Aorta (tissue), 5 donors: ENCODE results near the gene HBG1. TPM values are rescaled to one million over a fixed set of nuclear protein-coding genes. Genes with fewer than 3 reads are reported as not detected.
A peak's percentile ranks its signal among the peaks of the same experiment; 100 is the strongest.
"Not testable (repeated sequence)": the region's sequence is repeated elsewhere in the genome, so short reads cannot be mapped to it uniquely, and the experiment has no call there.

Experiments used
- ATAC-seq: fragments of 200-7000 bp; cut with Tn5 transposase; one replicate; pipeline ENCODE4 v1.9.1; 2022; ENCODE audit warnings: moderate library complexity; ENCODE audit not compliant: low FRiP score
- DNase-seq, 2 donors: peaks; one replicate each; pipeline ENCODE4 v3.0.0-alpha.2; 2020
- H3K27ac ChIP-seq, 2 donors: one replicate each; pipeline ENCODE4 v1.5.1; 2013; ENCODE audit warnings: low read length in 2 of 2, mild to moderate bottlenecking in 2 of 2, moderate library complexity in 2 of 2, control low read depth in 1 of 2, inconsistent platforms in 1 of 2, low read depth in 1 of 2
- H3K27me3 ChIP-seq, 2 donors: one replicate each; pipeline ENCODE4 v1.6.1; 2013; ENCODE audit warnings: control low read depth in 1 of 2, low read length in 1 of 2, mild to moderate bottlenecking in 1 of 2, moderate library complexity in 1 of 2; ENCODE audit not compliant: insufficient read depth in 2 of 2, control insufficient read depth in 1 of 2
- H3K36me3 ChIP-seq, 2 donors: one replicate each; pipeline ENCODE4 v1.6.1; 2013; ENCODE audit warnings: control low read depth in 1 of 2, low read length in 1 of 2, mild to moderate bottlenecking in 1 of 2; ENCODE audit not compliant: insufficient read depth in 2 of 2, control insufficient read depth in 1 of 2
- H3K4me1 ChIP-seq, 2 donors: one replicate each; pipeline ENCODE4 v1.6.1; 2013; ENCODE audit warnings: low read length in 2 of 2, control low read depth in 1 of 2, mild to moderate bottlenecking in 1 of 2, moderate library complexity in 1 of 2; ENCODE audit not compliant: insufficient read depth in 2 of 2, control insufficient read depth in 1 of 2
- H3K4me3 ChIP-seq, 2 donors: one replicate each; pipeline ENCODE4 v1.5.1; 2013; ENCODE audit warnings: low read length in 2 of 2, control low read depth in 1 of 2, mild to moderate bottlenecking in 1 of 2
- H3K9me3 ChIP-seq: one replicate; pipeline ENCODE4 v1.6.1; 2013; ENCODE audit warnings: mild to moderate bottlenecking, low read length; ENCODE audit not compliant: control insufficient read depth
- WGBS, 2 donors: extraction: QIAGEN DNeasy Blood & Tissue Kit; methylation state at CpG; one replicate each; pipeline ENCODE4 v1.1.7; 2013; 5-methylcytosine and 5-hydroxymethylcytosine counted together
- intact Hi-C, 2 donors: fragments of 100-400 bp; cut with DNase I; formaldehyde crosslinking; loops; one replicate each; pipeline versions ENCODE4 v1.14.2 to v1.15.0; 2022
- long read RNA-seq, 2 donors: library from polyadenylated mRNA; unstranded; transcript quantifications; one replicate each; pipeline ENCODE4 v2.0.0, GENCODE V29; 2020 to 2021
- polyA plus RNA-seq, 2 donors: library from polyadenylated mRNA; stranded (reverse); fragments of 200-250 nt; gene quantifications; one replicate each; pipeline ENCODE4 v1.2.3, GENCODE V29; 2013
- total RNA-seq, 2 donors: library from RNA; stranded (reverse); fragmentation: NEBNext Ultra II Directional; extraction: Animal tissue kit (Norgen Biotek cat#: 25700); gene quantifications; one replicate each; pipeline ENCODE4 v1.2.1, GENCODE V29; 2021
- donor health status: healthy with polysubstance abuse.
- donor health status: Bipolar disorder and iron deficiency.
- donor health status: DM: no; HTN: no; CAD: no.
- donor health status: DM: no; HTN: no; CAD: no.
- donor health status: DM: yes; HTN: yes; CAD: no.

HBG1 gene
- total RNA-seq: not detected
- not detected for polyA plus RNA-seq
- long read RNA-seq, donor 1: 0 reads
- long read RNA-seq, donor 2, partial matches to known transcripts: 0 of 1 reads
- long read RNA-seq, donor 2, other reads (novel, unspliced or antisense): 0 of 1 reads

- intact Hi-C loops, DNase-seq, ATAC-seq: not testable (repeated sequence)
Observed at GRCh38 chr11:5249807-5250396, at the start of gene HBG1. Gene HBG1, minus strand, starts transcription at chr11:5249857. Its CDS starts 53 bp downstream, at chr11:5249804.

GRCh38 chr11:5298451-5298850 lies 48.8 kb upstream of the HBG1 start:
- Histone ChIP-seq H3K27me3 (no peaks in the 10 kb centered on the region), H3K27ac (no peak overlapping the region), H3K9me3 (no peaks in the 10 kb centered on the region), H3K36me3 (no peaks in the 10 kb centered on the region), H3K4me3 (no peak overlapping the region), H3K4me1 (no peaks in the 10 kb centered on the region)
- 3 to 78% methylated on average over 1 of the region's 1 CpG for WGBS, 2 donors
- DNase-seq (no peak), ATAC-seq (no peak)
- intact Hi-C loops: no loop called here

More at GRCh38 chr11:5249807-5250396, at the start of gene HBG1:
- 56 to 65% methylated on average over 3 of the region's 9 CpGs for WGBS, 2 donors
- not testable (repeated sequence) for H3K27me3 ChIP-seq, H3K27ac ChIP-seq, H3K9me3 ChIP-seq, H3K4me1 ChIP-seq, H3K4me3 ChIP-seq, H3K36me3 ChIP-seq

- H3K4me1 ChIP-seq: no peaks in the 10 kb centered on the region
- ATAC-seq (peak; percentile 7), DNase-seq (no peak)
- H3K36me3 ChIP-seq: no peaks in the 10 kb centered on the region
- H3K27me3 ChIP-seq: no peaks in the 10 kb centered on the region
- no peak overlapping the region for H3K27ac ChIP-seq
- intact Hi-C loops: no loop called here
- no peaks in the 10 kb centered on the region for H3K9me3 ChIP-seq
- H3K4me3 ChIP-seq: no peak overlapping the region
- 47% methylated on average over 4 of the region's 4 CpGs for WGBS, 2 donors
Observed at GRCh38 chr11:5297721-5298323, 48.2 kb upstream of the HBG1 start.

- intact Hi-C loops, H3K27me3 ChIP-seq, ATAC-seq, H3K27ac ChIP-seq, H3K36me3 ChIP-seq, H3K9me3 ChIP-seq, H3K4me1 ChIP-seq, H3K4me3 ChIP-seq: not testable (repeated sequence)
- peak in 1 of 2 donors; percentile 71 for DNase-seq
- WGBS, 2 donors: 90 to 92% methylated on average over 36 to 41 of the region's 41 CpGs
Observed at GRCh38 chr11:5294342-5294995, 44.8 kb upstream of the HBG1 start.

- no peaks in the 10 kb centered on the region for H3K36me3 ChIP-seq
- no peak for ATAC-seq
- H3K27ac ChIP-seq: no peak overlapping the region
- no peaks in the 10 kb centered on the region for H3K9me3 ChIP-seq
- WGBS, 2 donors: 87 to 88% methylated on average over 8 of the region's 8 CpGs
- intact Hi-C loops: no loop called here
- H3K4me1 ChIP-seq: no peaks in the 10 kb centered on the region
- H3K4me3 ChIP-seq: no peak overlapping the region
- no peaks in the 10 kb centered on the region for H3K27me3 ChIP-seq
- DNase-seq: no peak
Observed at GRCh38 chr11:5293028-5293427, 43.4 kb upstream of the HBG1 start.

- Histone ChIP-seq H3K27me3 (no peaks in the 10 kb centered on the region), H3K9me3 (no peaks in the 10 kb centered on the region), H3K4me3 (no peak overlapping the region), H3K36me3 (no peaks in the 10 kb centered on the region), H3K27ac (no peak overlapping the region), H3K4me1 (no peaks in the 10 kb centered on the region)
- intact Hi-C loops: no loop called here
- WGBS, 2 donors: 71 to 87% methylated on average over 1 of the region's 1 CpG
- ATAC-seq (no peak), DNase-seq (no peak)
Observed at GRCh38 chr11:5291207-5291838, 41.7 kb upstream of the HBG1 start.

- 98% methylated on average over 1 of the region's 1 CpG for whole genome bisulfite sequencing, 2 donors
- no peaks in the 10 kb centered on the region for H3K4me1 ChIP-seq
- no peaks in the 10 kb centered on the region for H3K9me3 ChIP-seq
- intact Hi-C loops: no loop called here
- DNase-seq (no peak), ATAC-seq (no peak)
- H3K27me3 ChIP-seq: no peaks in the 10 kb centered on the region
- H3K36me3 ChIP-seq: no peaks in the 10 kb centered on the region
- no peak overlapping the region for H3K4me3 ChIP-seq
- H3K27ac ChIP-seq: no peak overlapping the region
Observed at GRCh38 chr11:5290106-5290505, 40.4 kb upstream of the HBG1 start.

- Histone ChIP-seq H3K27me3 (no peaks in the 10 kb centered on the region), H3K9me3 (no peaks in the 10 kb centered on the region), H3K36me3 (no peaks in the 10 kb centered on the region), H3K4me3 (no peak overlapping the region), H3K4me1 (no peaks in the 10 kb centered on the region), H3K27ac (no peak overlapping the region)
- intact Hi-C loops: no loop called here
- no peak for DNase-seq
- no peak for ATAC-seq
Observed at GRCh38 chr11:5289696-5290095, 40.0 kb upstream of the HBG1 start.
